Measurements from ENCODE around the gene GCHFR.

GCHFR gene

DNA sequence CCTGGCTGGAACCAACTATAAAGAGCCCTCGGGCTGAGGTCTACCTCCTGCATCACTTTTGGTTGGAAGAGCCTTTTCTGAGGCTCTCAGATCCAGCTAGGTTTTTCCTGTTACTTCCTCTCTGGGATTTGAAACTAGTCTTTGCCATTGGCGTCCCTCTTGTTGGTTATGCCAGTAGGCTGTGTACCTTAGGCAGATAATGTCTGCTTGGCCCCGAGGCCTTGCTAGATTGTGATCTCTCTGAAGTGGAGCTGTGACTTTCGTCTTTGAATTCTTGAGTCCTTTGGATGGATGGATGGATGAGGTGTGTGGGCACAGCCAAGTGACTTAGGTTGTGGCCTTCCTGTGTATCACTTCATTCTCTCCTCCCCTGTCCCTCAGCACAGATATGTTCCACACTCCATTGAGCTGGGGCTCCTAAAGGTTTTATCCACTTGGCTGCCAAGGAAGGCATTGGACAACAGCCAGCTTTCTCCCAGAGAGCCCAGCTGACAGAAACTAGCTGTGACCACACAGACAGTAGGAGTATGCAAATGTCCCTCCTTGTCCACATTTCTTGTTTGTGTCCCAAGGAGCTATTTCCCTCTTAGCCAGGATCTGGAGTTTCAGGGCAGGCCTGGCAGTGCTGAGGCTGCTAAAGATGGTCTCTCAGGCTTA, 51.3 kb downstream of the GCHFR start:
- no peak for DNase-seq

Data from NCI-H2081 (cell line).